Epithelial cell of esophagus (primary cell): Measurements from ENCODE around the gene CLDN1.
A peak's percentile ranks its signal among the peaks of the same experiment; 100 is the strongest.

Experiments
- DNase-seq: peaks from one replicate; pipeline ENCODE4 v3.0.0; 2010; ENCODE audit warnings: low read depth
- H3K4me3 ChIP-seq: 2 replicates; pipeline ENCODE4 v1.5.1; 2011; ENCODE audit warnings: mild to moderate bottlenecking, low read length, control low read depth
- CTCF ChIP-seq: IDR thresholded peaks from 2 replicates; pipeline ENCODE4 v1.5.1; 2011; ENCODE audit warnings: low read depth, mild to moderate bottlenecking, low read length, control low read depth, inconsistent platforms; ENCODE audit not compliant: insufficient read depth; ENCODE audit errors: missing control alignments

Gene CLDN1

DNA sequence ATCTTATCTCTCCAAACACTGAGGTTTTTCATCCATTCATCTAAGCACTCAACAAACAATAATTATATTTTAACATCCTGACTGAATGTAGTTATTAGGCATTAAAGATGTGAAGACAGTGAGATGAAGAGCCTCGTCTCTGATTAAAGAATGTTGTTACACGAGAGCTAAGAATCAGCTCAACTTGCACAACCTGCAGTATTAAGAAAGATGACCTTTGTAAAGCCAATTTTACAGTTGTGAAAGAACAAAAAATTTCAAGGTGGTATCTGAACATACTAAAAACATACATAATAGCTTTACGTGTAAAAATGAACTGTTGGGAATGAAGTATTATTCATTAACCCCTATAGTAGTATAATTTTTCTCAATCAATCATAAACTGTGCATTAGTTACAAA, 12.8 kb downstream of the CLDN1 start:
- DNase-seq = no peak
- TF ChIP-seq CTCF = no peak
- no peak overlapping the region for H3K4me3 ChIP-seq

DNA sequence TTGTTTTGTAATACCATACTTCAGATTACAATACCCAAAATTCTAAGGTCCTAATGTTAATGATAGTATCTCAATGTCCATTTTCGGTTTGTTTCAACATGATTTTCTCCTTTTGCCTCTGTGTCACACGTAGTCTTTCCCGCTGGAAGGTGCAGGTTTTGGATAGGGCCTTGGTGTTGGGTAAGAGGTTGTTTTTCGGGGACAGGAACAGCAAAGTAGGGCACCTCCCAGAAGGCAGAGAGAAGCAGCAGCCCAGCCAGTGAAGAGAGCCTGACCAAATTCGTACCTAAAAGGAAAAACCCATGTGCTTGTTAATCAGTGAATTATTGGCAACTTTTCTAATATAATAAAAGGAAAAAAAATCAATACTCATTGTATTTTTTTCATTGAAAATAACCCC, 14.1 kb downstream of the CLDN1 start:
- DNase-seq = no peak
- H3K4me3 ChIP-seq = no peak overlapping the region

GRCh38 chr3:190307164-190307545, 15.1 kb downstream of the CLDN1 start:
- no peak for TF ChIP-seq CTCF
- DNase-seq = peak; percentile 42
- no peak overlapping the region for H3K4me3 ChIP-seq

More for the DNA sequence above, 14.1 kb downstream of the CLDN1 start:
- no peak for TF ChIP-seq CTCF

DNA sequence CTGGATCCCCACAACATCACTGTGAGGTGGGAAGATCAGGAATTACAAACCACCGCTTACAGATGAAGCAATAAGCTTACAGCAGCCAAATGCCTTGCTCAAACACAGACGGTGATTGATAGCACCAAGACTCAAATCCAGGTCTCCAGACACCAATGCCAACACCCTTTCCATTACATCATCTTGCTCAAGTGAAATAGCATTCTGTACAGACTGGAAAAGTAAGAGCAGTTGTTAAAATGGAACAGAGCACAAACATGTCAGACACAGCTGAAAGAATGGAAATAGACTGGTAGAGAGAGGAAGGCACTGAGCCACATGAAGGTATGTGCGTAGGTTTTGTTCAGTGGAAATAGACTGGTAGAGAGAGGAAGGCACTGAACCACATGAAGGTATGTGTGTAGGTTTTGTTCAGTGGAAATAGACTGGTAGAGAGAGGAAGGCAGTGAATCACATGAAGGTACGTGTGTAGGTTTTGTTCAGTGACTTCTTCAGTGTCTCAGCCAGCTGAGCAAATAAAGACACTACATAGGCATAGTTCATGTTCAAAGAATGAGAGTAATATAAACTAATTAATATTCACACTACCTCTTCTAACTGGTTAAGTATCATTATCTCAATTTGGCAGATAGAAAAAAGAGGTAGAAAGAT, 15.6 kb downstream of the CLDN1 start:
- TF ChIP-seq CTCF = no peak
- no peak overlapping the region for H3K4me3 ChIP-seq
- peak; percentile 96 for DNase-seq

DNA sequence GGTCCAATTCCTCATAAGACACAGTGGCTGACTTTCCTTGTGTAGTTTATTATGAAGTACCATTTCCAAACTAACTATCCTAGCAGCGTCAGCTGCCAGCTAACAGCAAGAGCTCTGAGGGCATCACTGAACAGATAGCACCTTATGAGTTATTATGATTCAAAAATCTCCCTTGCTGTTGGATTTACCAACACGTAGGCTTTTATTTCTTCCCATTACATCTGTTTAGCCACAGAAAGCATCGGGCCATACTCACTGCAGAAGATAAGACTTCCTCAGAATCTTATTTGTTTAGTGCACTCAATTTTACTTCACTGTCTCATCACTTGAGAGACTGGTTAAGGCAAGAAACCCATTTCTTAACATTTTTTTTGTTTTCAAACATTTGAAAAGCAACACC, 16.2 kb downstream of the CLDN1 start:
- no peak for DNase-seq
- H3K4me3 ChIP-seq = no peak overlapping the region
- TF ChIP-seq CTCF = no peak

DNA sequence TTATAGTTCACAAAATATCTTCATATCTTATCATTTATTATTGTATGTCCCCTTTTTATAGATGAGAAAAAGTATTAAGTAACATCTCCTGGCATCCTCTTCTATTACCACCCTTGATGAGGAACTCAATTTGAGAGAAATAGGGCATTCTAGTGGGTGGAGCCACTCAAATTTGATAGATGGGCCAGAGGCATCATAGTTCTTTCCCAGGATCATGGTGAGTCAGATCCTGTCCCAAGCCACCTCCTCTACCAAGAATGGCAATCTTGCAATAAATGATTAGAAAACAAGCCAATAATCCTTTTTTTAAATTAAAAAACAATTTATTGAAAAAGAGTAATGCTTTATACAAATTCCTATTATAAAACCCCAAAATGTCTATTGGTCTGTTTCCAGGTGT, 16.8 kb downstream of the CLDN1 start:
- peak; percentile 81 for DNase-seq

More for the DNA sequence above, 16.8 kb downstream of the CLDN1 start:
- H3K4me3 ChIP-seq = no peak overlapping the region
- no peak for TF ChIP-seq CTCF
